ENCODE measurements around the gene ANKRD33. TPM values are rescaled to one million over a fixed set of nuclear protein-coding genes. Genes with fewer than 3 reads are reported as not detected.
A peak's percentile ranks its signal among the peaks of the same experiment; 100 is the strongest.

The ANKRD33 gene
- total RNA-seq, 4 donors from 2014 or later: not detected

DNA sequence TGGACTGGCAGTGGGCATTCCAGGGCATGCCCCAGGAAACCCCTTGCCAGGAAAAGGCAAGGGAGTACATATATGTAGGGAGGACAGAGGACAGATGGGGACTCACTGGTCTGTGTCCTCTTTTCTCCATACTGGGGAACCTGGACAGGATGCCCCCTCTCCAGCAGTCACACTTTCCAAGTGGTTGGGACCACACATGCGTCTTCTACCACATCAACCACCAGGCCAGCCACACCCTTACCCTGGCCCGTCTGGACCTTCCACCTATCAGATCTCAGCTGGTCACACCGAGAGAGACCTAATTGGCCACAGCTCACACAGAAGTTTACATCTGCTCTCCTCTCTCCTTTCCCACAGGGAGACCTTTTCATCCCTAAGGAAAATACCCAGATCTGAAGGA, 8.3 kb downstream of the ANKRD33 start:
- Histone ChIP-seq H3K9me3 (no peaks in the 10 kb centered on the region), H3K27ac (peak overlapping the region in 1 of 3 donors; percentile 28), H3K4me3 (replicated peaks in 1 of 3) (no peak overlapping the region), H3K36me3 (no peaks in the 10 kb centered on the region), H3K4me1 (peaks cover 0 to 17% of the 10 kb centered on the region in 2 donors), H3K27me3 (no peaks in the 10 kb centered on the region)
- intact Hi-C loops (cut with DNase I): loop anchor here (5.0 kb wide), 1 partner anchor 86 kb away; no protein-coding TSS in a partner anchor
- TF ChIP-seq, protein P1, sequence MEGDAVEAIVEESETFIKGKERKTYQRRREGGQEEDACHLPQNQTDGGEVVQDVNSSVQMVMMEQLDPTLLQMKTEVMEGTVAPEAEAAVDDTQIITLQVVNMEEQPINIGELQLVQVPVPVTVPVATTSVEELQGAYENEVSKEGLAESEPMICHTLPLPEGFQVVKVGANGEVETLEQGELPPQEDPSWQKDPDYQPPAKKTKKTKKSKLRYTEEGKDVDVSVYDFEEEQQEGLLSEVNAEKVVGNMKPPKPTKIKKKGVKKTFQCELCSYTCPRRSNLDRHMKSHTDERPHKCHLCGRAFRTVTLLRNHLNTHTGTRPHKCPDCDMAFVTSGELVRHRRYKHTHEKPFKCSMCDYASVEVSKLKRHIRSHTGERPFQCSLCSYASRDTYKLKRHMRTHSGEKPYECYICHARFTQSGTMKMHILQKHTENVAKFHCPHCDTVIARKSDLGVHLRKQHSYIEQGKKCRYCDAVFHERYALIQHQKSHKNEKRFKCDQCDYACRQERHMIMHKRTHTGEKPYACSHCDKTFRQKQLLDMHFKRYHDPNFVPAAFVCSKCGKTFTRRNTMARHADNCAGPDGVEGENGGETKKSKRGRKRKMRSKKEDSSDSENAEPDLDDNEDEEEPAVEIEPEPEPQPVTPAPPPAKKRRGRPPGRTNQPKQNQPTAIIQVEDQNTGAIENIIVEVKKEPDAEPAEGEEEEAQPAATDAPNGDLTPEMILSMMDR (IDR thresholded peaks at IDR 0.05): no peak
- no peak for TF ChIP-seq POLR2A (IDR thresholded peaks at IDR 0.05)
- no peak for DNase-seq
- WGBS, 2 donors: 77 to 89% methylated on average over 3 of the region's 3 CpGs

DNA sequence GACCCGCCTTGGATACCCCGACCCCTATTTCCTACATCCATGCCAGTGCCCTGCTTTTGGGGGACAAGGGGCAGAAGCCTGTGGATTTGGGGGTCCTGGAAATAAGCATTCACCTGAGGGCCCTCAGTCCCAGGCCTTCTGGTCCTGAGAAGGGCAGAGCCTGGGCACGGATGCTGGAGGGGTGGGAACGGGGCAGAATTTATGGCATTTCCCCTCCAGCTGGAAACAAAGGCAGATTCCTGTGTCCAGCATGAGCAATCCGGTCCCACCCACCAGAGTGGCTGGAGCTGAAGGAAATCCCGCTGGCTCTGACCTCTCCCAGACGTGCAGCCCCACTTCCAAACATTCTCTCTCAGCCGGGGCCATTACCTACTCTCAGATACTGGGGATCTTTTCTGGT, 9.3 kb downstream of the ANKRD33 start:
- H3K4me1 ChIP-seq: peaks cover 0 to 17% of the 10 kb centered on the region in 2 donors
- intact Hi-C loops (cut with DNase I): loop anchor here (5.0 kb wide), 1 partner anchor 85 kb away; no protein-coding TSS in a partner anchor
- TF ChIP-seq, protein P1 (IDR thresholded peaks at IDR 0.05): no peak
- TF ChIP-seq POLR2A (IDR thresholded peaks at IDR 0.05): no peak
- H3K4me3 ChIP-seq (replicated peaks in 1 of 3): no peak overlapping the region
- DNase-seq: peak in 1 of 2 donors; percentile 22
- no peaks in the 10 kb centered on the region for H3K36me3 ChIP-seq
- no peaks in the 10 kb centered on the region for H3K9me3 ChIP-seq
- WGBS, 2 donors: 81 to 83% methylated on average over 8 of the region's 8 CpGs
- H3K27ac ChIP-seq: peak overlapping the region in 2 of 3 donors; percentile 28 to 53
- H3K27me3 ChIP-seq: no peaks in the 10 kb centered on the region

DNA sequence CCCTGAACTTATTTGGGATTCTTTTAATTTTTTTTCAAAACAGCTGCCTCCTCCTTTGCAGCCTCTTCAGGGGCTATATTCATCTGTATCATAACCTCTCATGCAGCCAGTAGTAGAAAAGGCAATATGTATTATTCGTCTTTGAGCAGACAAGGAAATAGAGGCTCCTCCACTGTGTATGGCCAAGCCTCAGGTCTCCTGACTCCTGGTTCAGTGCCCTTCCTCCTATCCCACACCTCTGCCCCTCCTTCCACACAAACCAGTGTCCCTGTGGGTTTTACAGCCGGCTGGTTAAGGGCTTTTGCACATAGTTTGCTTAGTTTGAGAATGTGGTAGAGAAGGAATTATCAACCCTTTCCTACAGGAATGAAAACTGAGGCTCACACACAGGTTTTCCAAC, 10.6 kb downstream of the ANKRD33 start:
- no peak for DNase-seq
- H3K4me3 ChIP-seq (replicated peaks in 1 of 3): no peak overlapping the region
- H3K27ac ChIP-seq: no peak overlapping the region
- intact Hi-C loops (cut with DNase I): loop anchor here (5.0 kb wide), 1 partner anchor 84 kb away; no protein-coding TSS in a partner anchor
- WGBS, 2 donors: 47 to 53% methylated on average over 2 of the region's 2 CpGs
- TF ChIP-seq, protein P1 (IDR thresholded peaks at IDR 0.05): no peak
- no peak for TF ChIP-seq POLR2A (IDR thresholded peaks at IDR 0.05)
- H3K4me1 ChIP-seq: peaks cover 0 to 17% of the 10 kb centered on the region in 2 donors
- no peaks in the 10 kb centered on the region for H3K27me3 ChIP-seq
- H3K36me3 ChIP-seq: no peaks in the 10 kb centered on the region
- H3K9me3 ChIP-seq: no peaks in the 10 kb centered on the region

DNA sequence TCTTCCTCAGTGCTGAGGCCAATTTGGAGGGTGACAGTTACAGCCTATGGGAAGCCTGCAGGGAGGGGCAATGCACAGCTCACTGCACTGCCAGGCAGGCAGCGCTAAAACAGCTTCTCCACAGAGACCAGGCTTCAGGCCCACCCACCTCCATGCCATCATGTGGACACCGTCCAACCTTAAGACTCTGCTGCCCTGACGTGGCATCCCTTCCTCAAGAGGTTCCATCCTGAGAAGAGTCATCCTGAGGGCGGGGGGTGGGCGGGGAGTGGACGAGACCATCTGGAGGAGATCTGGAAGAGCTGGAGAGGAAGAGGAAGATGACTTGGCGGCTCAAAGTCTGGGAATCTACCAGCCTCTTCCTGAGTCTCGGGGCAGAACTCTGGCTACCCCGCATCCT, 11.0 kb downstream of the ANKRD33 start:
- DNase-seq: no peak
- no peaks in the 10 kb centered on the region for H3K36me3 ChIP-seq
- WGBS, 2 donors: 68 to 70% methylated on average over 9 of the region's 9 CpGs
- H3K27ac ChIP-seq: no peak overlapping the region
- no peaks in the 10 kb centered on the region for H3K9me3 ChIP-seq
- H3K27me3 ChIP-seq: no peaks in the 10 kb centered on the region
- H3K4me3 ChIP-seq (replicated peaks in 1 of 3): no peak overlapping the region
- TF ChIP-seq, protein P1 (IDR thresholded peaks at IDR 0.05): no peak
- no peak for TF ChIP-seq POLR2A (IDR thresholded peaks at IDR 0.05)
- intact Hi-C loops (cut with DNase I): loop anchor here (5.0 kb wide), 1 partner anchor 83 kb away; no protein-coding TSS in a partner anchor
- peaks cover 0 to 17% of the 10 kb centered on the region in 2 donors for H3K4me1 ChIP-seq

DNA sequence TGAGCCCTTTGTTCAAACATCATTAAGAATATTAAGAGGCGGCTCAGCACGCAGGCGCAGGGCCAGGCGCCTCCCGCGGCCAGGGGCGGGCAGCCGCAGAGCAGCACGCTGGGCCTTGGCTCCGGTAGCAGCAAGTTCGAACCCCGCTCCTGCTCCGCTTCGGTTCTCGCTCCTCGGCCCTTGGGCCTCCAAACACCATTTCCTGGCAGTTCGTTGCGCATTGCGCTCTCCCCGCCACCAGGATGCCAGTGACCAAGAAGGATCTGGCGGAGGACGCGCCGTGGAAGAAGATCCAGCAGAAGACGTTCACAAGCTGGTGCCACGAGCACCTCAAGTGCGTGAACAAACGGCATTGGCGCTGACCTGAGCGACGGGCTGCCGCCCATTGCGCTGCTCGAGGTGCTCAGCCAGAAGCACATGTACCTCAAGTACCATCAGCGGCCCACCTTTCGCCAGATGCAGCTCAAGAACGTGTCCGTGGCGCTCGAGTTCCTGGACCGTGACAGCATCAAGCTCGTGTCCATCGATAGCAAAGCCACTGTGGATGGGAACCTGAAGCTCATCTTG, 12.5 kb downstream of the ANKRD33 start:
- Histone ChIP-seq H3K27me3 (no peaks in the 10 kb centered on the region), H3K27ac (no peak overlapping the region), H3K4me3 (replicated peaks in 1 of 3) (no peak overlapping the region), H3K4me1 (peaks cover 0 to 20% of the 10 kb centered on the region in 2 donors), H3K36me3 (no peaks in the 10 kb centered on the region), H3K9me3 (no peaks in the 10 kb centered on the region)
- DNase-seq: no peak
- intact Hi-C loops (cut with DNase I): no loop called here
- 94 to 95% methylated on average over 41 to 43 of the region's 43 CpGs for WGBS, 2 donors
- TF ChIP-seq, protein P1 (IDR thresholded peaks at IDR 0.05): no peak
- TF ChIP-seq POLR2A (IDR thresholded peaks at IDR 0.05): no peak

Data from thyroid gland (tissue), 4 donors.